ENCODE data around the gene NR2F1-AS1.

- TF ChIP-seq CTCF (IDR thresholded peaks at IDR 0.05; ENCODE audit: insufficient read depth, low read depth, low read length), result no peak
- TF ChIP-seq EZH2 (IDR thresholded peaks at IDR 0.05; ENCODE audit: insufficient read depth, low read length), result no peak
These were observed 178.6 kb downstream of the NR2F1-AS1 start for GRCh38 chr5:93402451-93402850.
